NCI-H2171 treated with DMSO at 0.1 percent for 48 hours (cell line): ENCODE measurements around the gene CCT6B.

Experiments
- DNase-seq: peaks from one replicate; lab custom pipeline; 2025; lab: John Stamatoyannopoulos, UW

The CCT6B gene

GRCh38 chr17:34886831-34887230 is 74.4 kb downstream of the CCT6B start:
- no peak for DNase-seq

- DNase-seq: no peak
These were observed 76.2 kb downstream of the CCT6B start for GRCh38 chr17:34885076-34885475.

GRCh38 chr17:34884597-34884996 is 76.7 kb downstream of the CCT6B start:
- DNase-seq: no peak

GRCh38 chr17:34883106-34884000 is 77.9 kb downstream of the CCT6B start:
- DNase-seq: no peak

GRCh38 chr17:34879146-34879545 is 82.1 kb downstream of the CCT6B start:
- DNase-seq: no peak
